ENCODE measurements around the gene IL18BP.

- TF ChIP-seq, protein P1, sequence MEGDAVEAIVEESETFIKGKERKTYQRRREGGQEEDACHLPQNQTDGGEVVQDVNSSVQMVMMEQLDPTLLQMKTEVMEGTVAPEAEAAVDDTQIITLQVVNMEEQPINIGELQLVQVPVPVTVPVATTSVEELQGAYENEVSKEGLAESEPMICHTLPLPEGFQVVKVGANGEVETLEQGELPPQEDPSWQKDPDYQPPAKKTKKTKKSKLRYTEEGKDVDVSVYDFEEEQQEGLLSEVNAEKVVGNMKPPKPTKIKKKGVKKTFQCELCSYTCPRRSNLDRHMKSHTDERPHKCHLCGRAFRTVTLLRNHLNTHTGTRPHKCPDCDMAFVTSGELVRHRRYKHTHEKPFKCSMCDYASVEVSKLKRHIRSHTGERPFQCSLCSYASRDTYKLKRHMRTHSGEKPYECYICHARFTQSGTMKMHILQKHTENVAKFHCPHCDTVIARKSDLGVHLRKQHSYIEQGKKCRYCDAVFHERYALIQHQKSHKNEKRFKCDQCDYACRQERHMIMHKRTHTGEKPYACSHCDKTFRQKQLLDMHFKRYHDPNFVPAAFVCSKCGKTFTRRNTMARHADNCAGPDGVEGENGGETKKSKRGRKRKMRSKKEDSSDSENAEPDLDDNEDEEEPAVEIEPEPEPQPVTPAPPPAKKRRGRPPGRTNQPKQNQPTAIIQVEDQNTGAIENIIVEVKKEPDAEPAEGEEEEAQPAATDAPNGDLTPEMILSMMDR (IDR thresholded peaks at IDR 0.05; ENCODE audit: insufficient read depth, low read length, poor library complexity, severe bottlenecking), result no peak
- no peak for TF ChIP-seq EZH2phosphoT487 (conservative IDR thresholded peaks at IDR 0.05; ENCODE audit: low read length)
Observed at GRCh38 chr11:72007089-72007476, 8.4 kb downstream of the IL18BP start.
